ENCODE results near the gene C17orf58. TPM values are rescaled to one million over a fixed set of nuclear protein-coding genes. Genes with fewer than 3 reads are reported as not detected.
"Not testable (repeated sequence)": the region's sequence is repeated elsewhere in the genome, so short reads cannot be mapped to it uniquely, and the experiment has no call there.

Gene C17orf58
- 10 to 100 TPM; 12.4 TPM for total RNA-seq

DNA sequence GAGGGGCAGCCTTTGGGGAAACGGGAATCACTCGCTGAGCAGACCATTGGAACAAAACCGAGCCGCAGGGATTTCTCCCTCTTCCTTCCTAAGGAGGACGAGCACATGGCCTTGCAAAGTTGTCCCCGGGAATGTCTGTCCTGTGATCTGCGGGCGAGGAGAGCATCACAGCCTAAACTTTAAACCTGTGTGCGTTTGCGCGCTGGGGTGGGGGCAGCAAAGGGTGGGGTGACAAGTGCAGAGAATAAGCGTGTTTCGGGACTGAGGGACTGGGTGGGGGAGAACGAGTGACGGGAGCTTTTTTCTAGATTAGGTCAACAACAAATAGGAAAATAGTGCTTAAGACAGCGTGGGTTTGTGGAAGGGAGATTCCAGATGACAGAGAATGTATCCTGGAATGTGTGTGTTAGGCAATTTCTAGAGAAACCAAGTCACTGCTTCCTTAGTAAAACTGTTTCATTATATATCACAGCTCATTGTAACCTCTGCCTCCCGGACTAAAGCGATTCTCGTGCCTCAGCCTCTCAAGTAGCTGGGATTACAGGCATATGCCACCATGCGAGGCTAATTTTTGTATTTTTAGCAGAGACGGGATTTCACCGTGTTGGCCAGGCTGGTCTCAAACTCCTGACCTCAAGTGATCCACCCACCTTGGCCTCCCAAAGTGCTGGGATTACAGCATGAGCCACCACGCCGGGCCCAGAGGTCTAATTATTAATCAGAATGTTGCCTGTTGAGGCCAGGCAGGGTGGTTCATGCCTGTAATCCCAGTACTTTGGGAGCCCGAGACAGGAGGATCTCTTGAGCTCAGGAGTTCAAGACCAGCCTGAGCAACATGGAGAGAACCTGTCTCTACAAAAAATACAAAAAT, at the start of gene C17orf58:
C17orf58 (minus strand) TSS at position 169 of the 871 bp plus-strand sequence. CDS start 271 bp downstream, outside the sequence.
- not testable (repeated sequence) for H3K36me3 Mint-ChIP-seq (ENCODE audit: low read depth); DNase-seq; H3K9me3 Mint-ChIP-seq
- CTCF ChIA-PET = interaction anchor here (0.6 to 2.2 kb wide), 6 partner anchors 13 to 492 kb away, joined by 3 to 8 read pairs (median 4); no protein-coding TSS in a partner anchor
- H3K4me3 Mint-ChIP-seq = peak within 1 kb of the TSS; percentile 76
- H3K4me1 Mint-ChIP-seq = peaks cover 37% of the 10 kb centered on the region
- H3K27ac Mint-ChIP-seq = peak within 1 kb of the TSS; percentile 8
- POLR2A ChIA-PET = interaction anchor here (1.1 to 2.1 kb wide), 2 partner anchors 8 to 24 kb away, joined by 3 to 7 read pairs; no protein-coding TSS in a partner anchor
- peaks cover 10% of the 10 kb centered on the region for H3K27me3 Mint-ChIP-seq

- peak overlapping the region; percentile 99 for H3K4me3 Mint-ChIP-seq
- no peaks in the 10 kb centered on the region for H3K9me3 Mint-ChIP-seq
- DNase-seq = no peak
- H3K27me3 Mint-ChIP-seq = no peaks in the 10 kb centered on the region
- POLR2A ChIA-PET = interaction anchor here (0.5 to 3.4 kb wide), 22 partner anchors 9 to 476 kb away, joined by 3 to 28 read pairs (median 4); partner anchors contain the start of genes AMZ2, ARSG, PRKAR1A and WIPI1
- CTCF ChIA-PET = interaction anchor here (0.6 to 1.9 kb wide), 7 partner anchors 11 to 427 kb away, joined by 3 to 7 read pairs (median 4); no protein-coding TSS in a partner anchor
- peaks cover 31% of the 10 kb centered on the region for H3K4me1 Mint-ChIP-seq
- H3K27ac Mint-ChIP-seq = peak overlapping the region; percentile 96
- peaks cover 44% of the 10 kb centered on the region for H3K36me3 Mint-ChIP-seq (ENCODE audit: low read depth)
Observed at GRCh38 chr17:68036304-68037147, 40.3 kb upstream of the C17orf58 start.

DNA sequence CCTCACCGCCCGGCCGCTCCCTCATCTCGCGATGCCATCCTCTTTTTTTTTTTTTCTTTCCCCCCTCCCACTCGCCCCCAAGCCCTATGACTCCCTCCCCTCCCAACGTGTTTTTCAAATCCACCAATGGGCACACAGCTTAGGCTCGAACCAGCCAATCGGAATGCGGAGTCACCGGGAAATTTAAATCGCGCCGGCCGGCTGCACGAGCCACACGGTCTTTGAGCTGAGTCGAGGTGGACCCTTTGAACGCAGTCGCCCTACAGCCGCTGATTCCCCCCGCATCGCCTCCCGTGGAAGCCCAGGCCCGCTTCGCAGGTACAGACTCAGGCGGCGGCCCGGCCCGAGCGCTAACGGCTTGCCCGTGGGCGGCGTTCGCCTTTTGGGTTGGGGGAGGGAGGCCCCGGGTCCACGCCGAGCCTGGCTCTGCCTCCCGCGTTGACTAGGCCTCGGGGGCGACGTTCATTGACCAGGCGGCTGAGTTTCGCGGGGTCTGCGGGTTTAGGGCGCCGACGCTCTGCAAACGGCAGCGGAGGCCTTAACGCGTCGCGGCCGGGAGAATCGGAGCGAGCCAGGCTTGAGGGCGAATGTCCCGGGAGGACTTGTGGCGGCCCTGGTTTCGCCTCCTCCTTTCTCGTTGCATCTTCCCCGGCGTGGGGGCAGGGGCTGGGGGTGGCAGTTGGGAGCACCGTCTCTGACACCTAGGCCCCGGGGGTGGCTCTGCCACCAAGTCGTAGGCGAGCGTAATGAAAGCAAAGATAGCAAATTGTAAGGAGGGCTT, 39.4 kb upstream of the C17orf58 start, which contains the start of gene KPNA2:
KPNA2 (plus strand) TSS at position 213 of the 781 bp plus-strand sequence. CDS start 1,398 bp downstream, outside the sequence.
- Mint-ChIP-seq H3K4me1 (peaks cover 31% of the 10 kb centered on the region), H3K36me3 (ENCODE audit: low read depth) (peaks cover 38% of the 10 kb centered on the region), H3K4me3 (peak within 1 kb of the TSS; percentile 99), H3K27ac (peak within 1 kb of the TSS; percentile 96), H3K9me3 (no peaks in the 10 kb centered on the region), H3K27me3 (no peaks in the 10 kb centered on the region)
- CTCF ChIA-PET = interaction anchor here (0.5 to 1.9 kb wide), 8 partner anchors 14 to 462 kb away, joined by 3 to 7 read pairs (median 4); no protein-coding TSS in a partner anchor
- POLR2A ChIA-PET = interaction anchor here (0.7 to 3.4 kb wide), 21 partner anchors 8 to 477 kb away, joined by 3 to 28 read pairs (median 4); partner anchors contain the start of genes AMZ2, ARSG, PRKAR1A and WIPI1
- peak; percentile 94 for DNase-seq

GRCh38 chr17:68035131-68035522, 38.9 kb upstream of the C17orf58 start:
- CTCF ChIA-PET = interaction anchor here (0.7 to 1.9 kb wide), 3 partner anchors 15 to 462 kb away, joined by 4 to 7 read pairs (median 4); no protein-coding TSS in a partner anchor

DNA sequence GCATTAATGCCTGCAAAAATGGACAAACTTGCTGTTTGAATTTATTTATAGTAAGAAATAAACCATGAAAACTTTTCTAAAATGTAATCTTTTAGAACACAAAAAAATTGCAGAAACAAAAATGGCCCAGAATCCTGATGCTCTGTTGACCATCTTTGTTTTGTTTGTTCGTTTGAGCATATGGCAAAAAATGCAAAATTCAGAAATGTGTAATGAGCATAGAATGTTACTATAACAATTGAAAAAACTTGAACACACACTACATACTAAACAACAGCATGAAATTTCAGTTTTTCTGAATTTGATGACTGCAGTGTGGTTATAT, 38.1 kb upstream of the C17orf58 start:
- ChIA-PET POLR2A (interaction anchor here (0.6 kb wide), 1 partner anchor 92 kb away, joined by 3 read pairs; no protein-coding TSS in a partner anchor), CTCF (interaction anchor here (2.0 kb wide), 1 partner anchor 12 kb away, joined by 7 read pairs; no protein-coding TSS in a partner anchor)
- Mint-ChIP-seq H3K4me3 (no peak overlapping the region), H3K4me1 (peaks cover 27% of the 10 kb centered on the region), H3K9me3 (no peaks in the 10 kb centered on the region), H3K27me3 (no peaks in the 10 kb centered on the region), H3K27ac (no peak overlapping the region), H3K36me3 (ENCODE audit: low read depth) (peaks cover 30% of the 10 kb centered on the region)
- no peak for DNase-seq

More at GRCh38 chr17:68035131-68035522, 38.9 kb upstream of the C17orf58 start:
- peak; percentile 93 for DNase-seq
- Mint-ChIP-seq H3K27me3 (no peaks in the 10 kb centered on the region), H3K4me1 (peaks cover 27% of the 10 kb centered on the region), H3K27ac (peak overlapping the region; percentile 96), H3K9me3 (no peaks in the 10 kb centered on the region), H3K36me3 (ENCODE audit: low read depth) (peaks cover 33% of the 10 kb centered on the region), H3K4me3 (peak overlapping the region; percentile 99)
- POLR2A ChIA-PET = interaction anchor here (0.7 to 3.4 kb wide), 10 partner anchors 12 to 478 kb away, joined by 3 to 28 read pairs (median 8); partner anchors contain the start of genes PRKAR1A and WIPI1

DNA sequence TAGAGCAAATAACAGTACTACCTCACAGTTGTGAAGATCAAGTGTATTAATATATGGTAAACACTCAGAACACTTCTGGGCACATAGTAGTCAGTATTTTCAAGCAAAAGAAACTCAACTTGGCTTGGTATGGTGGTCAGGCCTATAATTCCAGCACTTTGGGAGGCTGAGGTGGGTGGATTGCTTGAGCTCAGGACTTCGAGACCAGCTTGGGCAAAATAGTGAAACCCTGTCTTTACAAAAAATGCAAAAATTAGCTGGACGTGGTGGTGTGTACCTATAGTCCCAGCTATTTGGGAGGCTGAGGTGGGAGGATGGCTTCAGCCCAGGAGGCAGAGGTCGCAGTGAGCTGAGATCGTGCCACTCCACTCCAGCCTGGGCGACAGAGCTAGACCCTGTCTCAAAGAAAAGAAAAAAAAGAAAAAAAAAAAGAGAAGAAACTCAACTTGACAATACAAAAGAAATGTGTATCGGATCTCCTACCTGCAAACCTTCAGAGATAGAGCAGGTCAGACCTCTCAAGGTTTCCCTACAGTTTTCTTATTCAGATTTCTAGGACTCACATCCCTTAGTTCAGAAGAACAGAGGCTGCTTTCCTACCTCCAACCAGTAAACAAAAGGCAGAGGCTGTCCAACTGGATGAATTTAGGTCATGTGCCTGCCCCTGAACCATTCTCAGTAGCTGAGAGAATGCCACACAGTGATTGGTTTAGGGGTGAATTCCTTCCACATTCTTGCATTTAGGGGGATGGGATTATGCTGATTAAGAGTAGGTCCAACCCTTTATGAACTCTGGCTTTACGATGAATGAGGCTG, 37.6 kb upstream of the C17orf58 start:
- no peak overlapping the region for H3K27ac Mint-ChIP-seq
- peaks cover 24% of the 10 kb centered on the region for H3K4me1 Mint-ChIP-seq
- no peak overlapping the region for H3K4me3 Mint-ChIP-seq
- CTCF ChIA-PET = interaction anchor here (2.0 kb wide), 1 partner anchor 11 kb away, joined by 7 read pairs; no protein-coding TSS in a partner anchor
- H3K9me3 Mint-ChIP-seq = no peaks in the 10 kb centered on the region
- H3K36me3 Mint-ChIP-seq (ENCODE audit: low read depth) = peaks cover 26% of the 10 kb centered on the region
- POLR2A ChIA-PET = interaction anchor here (0.6 to 4.3 kb wide), 2 partner anchors 14 to 92 kb away, joined by 3 to 17 read pairs; no protein-coding TSS in a partner anchor
- H3K27me3 Mint-ChIP-seq = no peaks in the 10 kb centered on the region
- no peak for DNase-seq

DNA sequence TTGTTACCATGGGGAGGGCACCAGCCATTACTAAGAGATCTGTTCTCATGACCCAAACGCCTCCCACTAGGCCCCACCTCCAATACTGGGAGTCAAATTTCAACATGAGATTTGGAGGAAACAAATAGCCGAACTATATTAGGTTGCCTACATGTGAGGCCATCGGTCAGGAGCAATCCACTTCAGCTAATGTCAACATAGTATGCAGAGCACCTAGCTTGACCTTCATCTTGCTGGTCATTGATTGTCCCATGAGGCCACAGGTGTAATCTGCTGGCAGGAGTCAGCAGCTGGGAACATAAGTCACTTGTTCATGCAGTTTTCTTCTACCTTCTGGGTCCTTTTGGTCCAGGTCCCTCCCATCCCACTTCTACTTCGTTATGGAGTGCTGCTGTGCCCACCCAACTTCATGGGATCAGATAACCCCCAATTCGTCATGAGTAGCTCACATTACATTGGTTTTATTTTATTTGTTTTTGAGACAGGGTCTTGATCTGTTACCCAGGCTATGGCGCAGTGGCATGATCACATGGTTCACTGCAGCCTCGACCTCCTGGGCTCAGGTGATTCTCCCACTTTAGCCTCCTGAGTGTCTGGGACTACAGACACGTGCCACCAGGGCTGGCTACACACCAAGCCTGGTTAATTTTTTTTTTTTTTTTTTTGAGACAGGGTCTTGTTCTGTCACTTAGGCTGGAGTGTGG, 33.4 kb upstream of the C17orf58 start:
- no peak overlapping the region for H3K4me3 Mint-ChIP-seq
- no peaks in the 10 kb centered on the region for H3K36me3 Mint-ChIP-seq (ENCODE audit: low read depth)
- no peak for DNase-seq
- no peaks in the 10 kb centered on the region for H3K9me3 Mint-ChIP-seq
- no peak overlapping the region for H3K27ac Mint-ChIP-seq
- CTCF ChIA-PET = no interaction called here
- H3K4me1 Mint-ChIP-seq = peaks cover 2% of the 10 kb centered on the region
- H3K27me3 Mint-ChIP-seq = peaks cover 2% of the 10 kb centered on the region
- POLR2A ChIA-PET = interaction anchor here (1.4 to 4.3 kb wide), 2 partner anchors 10 to 16 kb away, joined by 4 to 17 read pairs; no protein-coding TSS in a partner anchor

GRCh38 chr17:68022547-68022946, 26.3 kb upstream of the C17orf58 start:
- H3K27ac Mint-ChIP-seq; H3K9me3 Mint-ChIP-seq; DNase-seq; H3K4me3 Mint-ChIP-seq; H3K27me3 Mint-ChIP-seq; H3K36me3 Mint-ChIP-seq (ENCODE audit: low read depth): not testable (repeated sequence)
- ChIA-PET POLR2A (interaction anchor here (1.0 to 1.1 kb wide), 2 partner anchors 13 to 30 kb away, joined by 3 to 5 read pairs; partner anchors contain the start of gene KPNA2), CTCF (interaction anchor here (0.9 to 2.0 kb wide), 4 partner anchors 10 to 26 kb away, joined by 3 to 7 read pairs (median 3); partner anchors contain the start of gene C17orf58)
- peaks cover 13% of the 10 kb centered on the region for H3K4me1 Mint-ChIP-seq

- POLR2A ChIA-PET = interaction anchor here (1.1 kb wide), 1 partner anchor 14 kb away, joined by 5 read pairs; the partner anchor contains the start of gene KPNA2
- CTCF ChIA-PET = interaction anchor here (0.9 to 2.0 kb wide), 3 partner anchors 11 to 26 kb away, joined by 3 to 7 read pairs (median 3); partner anchors contain the start of gene C17orf58
- H3K4me3 Mint-ChIP-seq = no peak overlapping the region
Observed at GRCh38 chr17:68021963-68022362, 25.7 kb upstream of the C17orf58 start.

GRCh38 chr17:68020791-68021190, 24.5 kb upstream of the C17orf58 start:
- peak overlapping the region; percentile 73 for H3K4me3 Mint-ChIP-seq
- H3K4me1 Mint-ChIP-seq = peaks cover 13% of the 10 kb centered on the region
- not testable (repeated sequence) for H3K36me3 Mint-ChIP-seq (ENCODE audit: low read depth); DNase-seq; H3K27me3 Mint-ChIP-seq; H3K9me3 Mint-ChIP-seq
- H3K27ac Mint-ChIP-seq = peak overlapping the region; percentile 81
- ChIA-PET POLR2A (interaction anchor here (1.2 to 2.5 kb wide), 6 partner anchors 11 to 28 kb away, joined by 3 to 28 read pairs (median 12); partner anchors contain the start of genes C17orf58 and KPNA2), CTCF (interaction anchor here (0.7 to 1.8 kb wide), 3 partner anchors 11 to 134 kb away, joined by 3 to 13 read pairs (median 8); partner anchors contain the start of gene C17orf58)

More at GRCh38 chr17:68021963-68022362, 25.7 kb upstream of the C17orf58 start:
- H3K27ac Mint-ChIP-seq = no peak overlapping the region
- H3K36me3 Mint-ChIP-seq (ENCODE audit: low read depth) = peaks cover 3% of the 10 kb centered on the region
- DNase-seq = no peak
- H3K9me3 Mint-ChIP-seq = no peaks in the 10 kb centered on the region
- peaks cover 13% of the 10 kb centered on the region for H3K4me1 Mint-ChIP-seq
- peaks cover 3% of the 10 kb centered on the region for H3K27me3 Mint-ChIP-seq

Measured in activated CD4-positive, alpha-beta memory T cell treated with anti-CD3 and anti-CD28 coated beads, Interleukin-2, amount 10 ng/mL, durations not matched to agents 7 days and 5 days (primary cell).